C4-2B (cell line): ENCODE data around the gene MLANA.

Source experiments
- ZFX ChIP-seq: fragments of 450-650 bp; IDR thresholded peaks from 2 replicates; pipeline ENCODE4 v1.6.1; 2017
- TF ChIP-seq, protein P1 (sequence below): fragments of 450-650 bp; conservative IDR thresholded peaks from 2 replicates; pipeline ENCODE4 v1.5.1; 2017; ENCODE audit warnings: mild to moderate bottlenecking

GRCh38 chr9:5893591-5894236, 3.0 kb downstream of the MLANA start:
- TF ChIP-seq, protein P1, sequence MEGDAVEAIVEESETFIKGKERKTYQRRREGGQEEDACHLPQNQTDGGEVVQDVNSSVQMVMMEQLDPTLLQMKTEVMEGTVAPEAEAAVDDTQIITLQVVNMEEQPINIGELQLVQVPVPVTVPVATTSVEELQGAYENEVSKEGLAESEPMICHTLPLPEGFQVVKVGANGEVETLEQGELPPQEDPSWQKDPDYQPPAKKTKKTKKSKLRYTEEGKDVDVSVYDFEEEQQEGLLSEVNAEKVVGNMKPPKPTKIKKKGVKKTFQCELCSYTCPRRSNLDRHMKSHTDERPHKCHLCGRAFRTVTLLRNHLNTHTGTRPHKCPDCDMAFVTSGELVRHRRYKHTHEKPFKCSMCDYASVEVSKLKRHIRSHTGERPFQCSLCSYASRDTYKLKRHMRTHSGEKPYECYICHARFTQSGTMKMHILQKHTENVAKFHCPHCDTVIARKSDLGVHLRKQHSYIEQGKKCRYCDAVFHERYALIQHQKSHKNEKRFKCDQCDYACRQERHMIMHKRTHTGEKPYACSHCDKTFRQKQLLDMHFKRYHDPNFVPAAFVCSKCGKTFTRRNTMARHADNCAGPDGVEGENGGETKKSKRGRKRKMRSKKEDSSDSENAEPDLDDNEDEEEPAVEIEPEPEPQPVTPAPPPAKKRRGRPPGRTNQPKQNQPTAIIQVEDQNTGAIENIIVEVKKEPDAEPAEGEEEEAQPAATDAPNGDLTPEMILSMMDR, result no peak
- TF ChIP-seq ZFX, result no peak
